ENCODE data around the gene GPR108. TPM values are rescaled to one million over a fixed set of nuclear protein-coding genes. Genes with fewer than 3 reads are reported as not detected.

Gene GPR108
- polyA plus RNA-seq, 3 donors: 90.9 to 147 (median 129) TPM

DNA sequence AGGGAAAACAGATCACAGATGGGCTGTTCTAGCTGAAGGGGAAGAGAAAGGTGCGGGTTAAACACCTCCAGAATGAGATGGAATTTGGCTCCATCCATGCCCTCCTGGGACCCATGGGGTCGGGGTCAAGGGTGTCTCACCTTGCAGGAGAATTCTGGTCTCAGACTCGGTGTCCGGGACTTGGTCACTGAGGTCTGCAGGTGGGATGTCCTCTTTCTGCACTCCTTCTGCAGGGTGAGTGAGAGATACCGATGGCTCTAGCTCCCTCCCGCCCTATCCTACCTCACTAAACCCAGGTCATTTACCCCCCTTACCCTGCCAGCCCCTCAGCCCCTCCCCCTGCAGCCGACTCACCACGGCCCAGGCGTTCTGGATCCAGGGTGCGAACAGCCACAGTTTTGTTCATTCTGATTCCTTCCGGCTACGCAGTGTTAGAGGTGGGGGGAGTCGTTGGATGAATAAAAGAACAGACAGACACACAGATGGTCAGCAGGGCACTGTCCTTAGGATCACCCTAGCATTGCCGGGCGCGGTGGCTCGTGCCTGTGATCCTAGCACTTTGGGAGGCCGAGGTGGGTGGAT, 41.0 kb downstream of the GPR108 start:
- Mint-ChIP-seq H3K9me3 (peaks cover 0 to 3% (median 0%) of the 10 kb centered on the region in 7 donors), H3K4me3 (no peak overlapping the region), H3K27ac (peak overlapping the region in 1 of 7 donors; percentile 27), H3K36me3 (no peaks in the 10 kb centered on the region), H3K27me3 (ENCODE audit: low read depth in 3 of 3) (peaks cover 6 to 29% (median 25%) of the 10 kb centered on the region in 3 donors), H3K4me1 (peaks cover 7% of the 10 kb centered on the region)
- H3K4me3 ChIP-seq (replicated peaks in 1 of 3; ENCODE audit: low read depth in 2 of 3, low read length in 3 of 3): no peak overlapping the region
- no peak for DNase-seq
- peaks cover 5 to 6% of the 10 kb centered on the region in 2 donors for H3K4me1 ChIP-seq (ENCODE audit: control insufficient read depth in 1 of 2, insufficient read depth in 2 of 2, low read length in 2 of 2)
- intact Hi-C loops (cut with micrococcal nuclease): no loop called here
- H2AFZ ChIP-seq (ENCODE audit: insufficient read depth, low read depth, low read length, poor library complexity, severe bottlenecking): no peak overlapping the region
- H3K9me3 ChIP-seq (replicated peaks in 1 of 2; ENCODE audit: control insufficient read depth in 1 of 2, insufficient read depth in 1 of 2, low read length in 2 of 2): no peaks in the 10 kb centered on the region
- 0% methylated on average over 1 of the region's 18 CpGs for WGBS (ENCODE audit: insufficient coverage)
- TF ChIP-seq, protein P1, sequence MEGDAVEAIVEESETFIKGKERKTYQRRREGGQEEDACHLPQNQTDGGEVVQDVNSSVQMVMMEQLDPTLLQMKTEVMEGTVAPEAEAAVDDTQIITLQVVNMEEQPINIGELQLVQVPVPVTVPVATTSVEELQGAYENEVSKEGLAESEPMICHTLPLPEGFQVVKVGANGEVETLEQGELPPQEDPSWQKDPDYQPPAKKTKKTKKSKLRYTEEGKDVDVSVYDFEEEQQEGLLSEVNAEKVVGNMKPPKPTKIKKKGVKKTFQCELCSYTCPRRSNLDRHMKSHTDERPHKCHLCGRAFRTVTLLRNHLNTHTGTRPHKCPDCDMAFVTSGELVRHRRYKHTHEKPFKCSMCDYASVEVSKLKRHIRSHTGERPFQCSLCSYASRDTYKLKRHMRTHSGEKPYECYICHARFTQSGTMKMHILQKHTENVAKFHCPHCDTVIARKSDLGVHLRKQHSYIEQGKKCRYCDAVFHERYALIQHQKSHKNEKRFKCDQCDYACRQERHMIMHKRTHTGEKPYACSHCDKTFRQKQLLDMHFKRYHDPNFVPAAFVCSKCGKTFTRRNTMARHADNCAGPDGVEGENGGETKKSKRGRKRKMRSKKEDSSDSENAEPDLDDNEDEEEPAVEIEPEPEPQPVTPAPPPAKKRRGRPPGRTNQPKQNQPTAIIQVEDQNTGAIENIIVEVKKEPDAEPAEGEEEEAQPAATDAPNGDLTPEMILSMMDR (IDR thresholded peaks at IDR 0.05): no peak
- no peak overlapping the region for H3K27ac ChIP-seq (ENCODE audit: low read depth in 1 of 2, low read length in 2 of 2)
- H4K20me1 ChIP-seq (ENCODE audit: insufficient read depth, low read length): no peaks in the 10 kb centered on the region
- no peak overlapping the region for H3K9ac ChIP-seq (ENCODE audit: insufficient read depth, low read length, poor library complexity, severe bottlenecking)
- no peaks in the 10 kb centered on the region for H3K79me2 ChIP-seq (ENCODE audit: insufficient read depth, low read length)
- H3K36me3 ChIP-seq (replicated peaks in 1 of 2; ENCODE audit: control insufficient read depth in 1 of 2, insufficient read depth in 2 of 2, low read length in 2 of 2): no peaks in the 10 kb centered on the region
- H3K4me2 ChIP-seq (replicated peaks; ENCODE audit: extremely low read depth, low read length, poor library complexity, severe bottlenecking): no peak overlapping the region
- H3K27me3 ChIP-seq (ENCODE audit: control insufficient read depth in 2 of 2, insufficient read depth in 2 of 2, low read length in 2 of 2): peaks cover 0 to 3% of the 10 kb centered on the region in 2 donors

GRCh38 chr19:6694147-6694815, 43.1 kb downstream of the GPR108 start:
- Histone ChIP-seq H3K4me2 (replicated peaks; ENCODE audit: extremely low read depth, low read length, poor library complexity, severe bottlenecking) (no peak overlapping the region), H4K20me1 (ENCODE audit: insufficient read depth, low read length) (no peaks in the 10 kb centered on the region), H3K9me3 (replicated peaks in 1 of 2; ENCODE audit: control insufficient read depth in 1 of 2, insufficient read depth in 1 of 2, low read length in 2 of 2) (no peaks in the 10 kb centered on the region), H3K4me1 (ENCODE audit: control insufficient read depth in 1 of 2, insufficient read depth in 2 of 2, low read length in 2 of 2) (peaks cover 5 to 6% of the 10 kb centered on the region in 2 donors), H3K79me2 (ENCODE audit: insufficient read depth, low read length) (no peaks in the 10 kb centered on the region), H3K27me3 (ENCODE audit: control insufficient read depth in 2 of 2, insufficient read depth in 2 of 2, low read length in 2 of 2) (peaks cover 0 to 6% of the 10 kb centered on the region in 2 donors), H3K9ac (ENCODE audit: insufficient read depth, low read length, poor library complexity, severe bottlenecking) (no peak overlapping the region), H3K4me3 (replicated peaks in 1 of 3; ENCODE audit: low read depth in 2 of 3, low read length in 3 of 3) (no peak overlapping the region), H3K27ac (ENCODE audit: low read depth in 1 of 2, low read length in 2 of 2) (no peak overlapping the region), H2AFZ (ENCODE audit: insufficient read depth, low read depth, low read length, poor library complexity, severe bottlenecking) (no peak overlapping the region), H3K36me3 (replicated peaks in 1 of 2; ENCODE audit: control insufficient read depth in 1 of 2, insufficient read depth in 2 of 2, low read length in 2 of 2) (no peaks in the 10 kb centered on the region)
- Mint-ChIP-seq H3K27me3 (ENCODE audit: low read depth in 3 of 3) (peaks cover 11 to 32% (median 30%) of the 10 kb centered on the region in 3 donors), H3K4me1 (peaks cover 7% of the 10 kb centered on the region), H3K9me3 (peaks cover 0 to 3% (median 0%) of the 10 kb centered on the region in 7 donors), H3K4me3 (no peak overlapping the region), H3K27ac (peak overlapping the region in 2 of 7 donors; percentile 24 to 69), H3K36me3 (no peaks in the 10 kb centered on the region)
- TF ChIP-seq, protein P1 (IDR thresholded peaks at IDR 0.05): no peak
- 98% methylated on average over 16 of the region's 25 CpGs for WGBS (ENCODE audit: insufficient coverage)
- no peak for DNase-seq
- intact Hi-C loops (cut with micrococcal nuclease): no loop called here

Measured in CD14-positive monocyte (primary cell).